ENCODE results near the gene EFTUD2. TPM values are rescaled to one million over a fixed set of nuclear protein-coding genes. Genes with fewer than 3 reads are reported as not detected.

Gene EFTUD2
- total and polyA plus RNA-seq, 2 of the 13 experiments (the other 11 are each of a cell fraction or from before 2014, with no cell fraction given), result 111 to 137 TPM

GRCh38 chr17:44899074-44899782 is at the start of gene EFTUD2 (continued):
- TF ChIP-seq SALL2 (CRISPR knock-in tag; IDR thresholded peaks at IDR 0.05), result peak; percentile 96; the same call in 1 of the 2 replicates
- peak; percentile 100 for TF ChIP-seq KMT2B (CRISPR knock-in tag; IDR thresholded peaks at IDR 0.05)
- TF ChIP-seq FOXK1 (CRISPR knock-in tag; IDR thresholded peaks at IDR 0.05; ENCODE audit: borderline replicate concordance, low read depth), result peak; percentile 99
- no peak for TF ChIP-seq ZFP36 (IDR thresholded peaks at IDR 0.05; ENCODE audit: borderline replicate concordance, low read depth, low read length, partially characterized antibody)
- TF ChIP-seq SRSF9 (IDR thresholded peaks at IDR 0.05; ENCODE audit: borderline replicate concordance, insufficient read depth, low read depth, low read length, poor library complexity, severe bottlenecking), result no peak
- TF ChIP-seq ZNF576 (CRISPR knock-in tag; IDR thresholded peaks at IDR 0.05), result no peak
- TF ChIP-seq HBP1 (CRISPR knock-in tag; IDR thresholded peaks at IDR 0.05; ENCODE audit: low read depth), result no peak; the same call in 1 of the 2 replicates
- no peak; the same call in 1 of the 2 replicates for TF ChIP-seq ZBTB7B (CRISPR knock-in tag; IDR thresholded peaks at IDR 0.05)
- TF ChIP-seq, protein P1, sequence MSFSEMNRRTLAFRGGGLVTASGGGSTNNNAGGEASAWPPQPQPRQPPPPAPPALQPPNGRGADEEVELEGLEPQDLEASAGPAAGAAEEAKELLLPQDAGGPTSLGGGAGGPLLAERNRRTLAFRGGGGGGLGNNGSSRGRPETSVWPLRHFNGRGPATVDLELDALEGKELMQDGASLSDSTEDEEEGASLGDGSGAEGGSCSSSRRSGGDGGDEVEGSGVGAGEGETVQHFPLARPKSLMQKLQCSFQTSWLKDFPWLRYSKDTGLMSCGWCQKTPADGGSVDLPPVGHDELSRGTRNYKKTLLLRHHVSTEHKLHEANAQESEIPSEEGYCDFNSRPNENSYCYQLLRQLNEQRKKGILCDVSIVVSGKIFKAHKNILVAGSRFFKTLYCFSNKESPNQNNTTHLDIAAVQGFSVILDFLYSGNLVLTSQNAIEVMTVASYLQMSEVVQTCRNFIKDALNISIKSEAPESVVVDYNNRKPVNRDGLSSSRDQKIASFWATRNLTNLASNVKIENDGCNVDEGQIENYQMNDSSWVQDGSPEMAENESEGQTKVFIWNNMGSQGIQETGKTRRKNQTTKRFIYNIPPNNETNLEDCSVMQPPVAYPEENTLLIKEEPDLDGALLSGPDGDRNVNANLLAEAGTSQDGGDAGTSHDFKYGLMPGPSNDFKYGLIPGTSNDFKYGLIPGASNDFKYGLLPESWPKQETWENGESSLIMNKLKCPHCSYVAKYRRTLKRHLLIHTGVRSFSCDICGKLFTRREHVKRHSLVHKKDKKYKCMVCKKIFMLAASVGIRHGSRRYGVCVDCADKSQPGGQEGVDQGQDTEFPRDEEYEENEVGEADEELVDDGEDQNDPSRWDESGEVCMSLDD (CRISPR knock-in tag; IDR thresholded peaks at IDR 0.05; ENCODE audit: borderline replicate concordance), result peak; percentile 21; the same call in 1 of the 2 replicates
- peak; percentile 82 for TF ChIP-seq MNT (IDR thresholded peaks at IDR 0.05)
- TF ChIP-seq SUZ12 (IDR thresholded peaks at IDR 0.05; ENCODE audit: low read depth, low read length), result no peak
- peak; percentile 84 for TF ChIP-seq MXD1 (CRISPR knock-in tag; IDR thresholded peaks at IDR 0.05)
- TF ChIP-seq SMC3 (IDR thresholded peaks at IDR 0.05; ENCODE audit: low read length), result no peak; the same call in 1 of the 2 replicates
- peak in 1 of 2 experiments; percentile 23; a peak in 1 of 4 replicates for TF ChIP-seq MAFK (conservative IDR thresholded peaks at IDR 0.05 in 1 of 2, IDR thresholded peaks at IDR 0.05 in 1 of 2; ENCODE audit: low read length in 2 of 2)
- 0 out of 2 replicates have a peak, but pooled peaks have one; percentile 93 for TF ChIP-seq ZNF709 (CRISPR knock-in tag; IDR thresholded peaks at IDR 0.05)
- TF ChIP-seq PAF1 (CRISPR knock-in tag; IDR thresholded peaks at IDR 0.05), result no peak
- TF ChIP-seq HNRNPUL1 (IDR thresholded peaks at IDR 0.05; ENCODE audit: low read depth, low read length), result no peak
- TF ChIP-seq ZNF713 (CRISPR knock-in tag; IDR thresholded peaks at IDR 0.05), result peak; percentile 46
- peak; percentile 64; the same call in 1 of the 2 replicates for TF ChIP-seq CREBL2 (CRISPR knock-in tag; IDR thresholded peaks at IDR 0.05; ENCODE audit: borderline replicate concordance)
- TF ChIP-seq THYN1 (CRISPR knock-in tag; IDR thresholded peaks at IDR 0.05; ENCODE audit: borderline replicate concordance, low read depth), result no peak
